Measurements from ENCODE around the gene KDM7A.

DNA sequence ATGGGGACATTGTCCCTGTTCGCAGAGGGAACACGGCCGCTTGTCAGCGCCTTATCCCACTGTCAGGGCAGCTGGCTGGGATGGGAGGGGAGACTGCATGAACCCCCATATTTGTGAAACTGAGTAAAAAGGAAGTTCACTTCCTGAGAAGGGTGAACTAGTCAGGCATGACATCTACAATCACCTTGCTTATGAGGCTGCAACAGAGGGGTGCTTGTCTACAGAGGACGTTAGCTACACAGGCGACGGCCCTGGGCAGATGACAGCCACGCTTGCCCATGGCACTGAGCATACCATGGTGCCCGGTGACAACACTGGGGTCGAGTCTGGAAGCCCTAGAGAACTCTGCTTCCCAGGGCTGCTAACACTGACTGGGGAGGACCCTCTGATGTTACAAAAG lies 46.0 kb upstream of the KDM7A start:
- TF ChIP-seq CTCF (IDR thresholded peaks at IDR 0.05; ENCODE audit: poor library complexity, severe bottlenecking), result no peak
- TF ChIP-seq EZH2 (IDR thresholded peaks at IDR 0.05; ENCODE audit: borderline replicate concordance, insufficient read depth, low read length, poor library complexity, severe bottlenecking), result no peak
- no peak for TF ChIP-seq EP300 (conservative IDR thresholded peaks at IDR 0.05; ENCODE audit: poor library complexity, severe bottlenecking)

All from neural cell (in vitro differentiated cells).